OCI-M1 (cell line): ENCODE results near the gene UBN1.
"Not testable (repeated sequence)": the region's sequence is repeated elsewhere in the genome, so short reads cannot be mapped to it uniquely, and the experiment has no call there.

Source experiments
- DNase-seq: peaks from one replicate; lab custom pipeline; 2025; lab: John Stamatoyannopoulos, UW

UBN1 gene

GRCh38 chr16:4909825-4910224 lies 62.5 kb downstream of the UBN1 start:
- DNase-seq = no peak

GRCh38 chr16:4910828-4911227 lies 63.5 kb downstream of the UBN1 start:
- no peak for DNase-seq

- no peak for DNase-seq
These were observed 64.7 kb downstream of the UBN1 start for GRCh38 chr16:4911970-4912386.

- no peak for DNase-seq
These were observed 66.0 kb downstream of the UBN1 start for GRCh38 chr16:4913130-4913773.

GRCh38 chr16:4913774-4914525 lies 66.7 kb downstream of the UBN1 start:
- DNase-seq = no peak

GRCh38 chr16:4914528-4915225 lies 67.4 kb downstream of the UBN1 start:
- no peak for DNase-seq

GRCh38 chr16:4915226-4915761 lies 68.0 kb downstream of the UBN1 start:
- DNase-seq = no peak

GRCh38 chr16:4917117-4917516 lies 69.8 kb downstream of the UBN1 start:
- DNase-seq = no peak

- DNase-seq = no peak
These were observed 71.5 kb downstream of the UBN1 start for GRCh38 chr16:4918781-4919251.

GRCh38 chr16:4920826-4921225 lies 73.5 kb downstream of the UBN1 start:
- no peak for DNase-seq

- no peak for DNase-seq
These were observed 75.6 kb downstream of the UBN1 start for GRCh38 chr16:4922721-4923342.

GRCh38 chr16:4923853-4924252 lies 76.6 kb downstream of the UBN1 start:
- no peak for DNase-seq

GRCh38 chr16:4924593-4925292 lies 77.5 kb downstream of the UBN1 start:
- no peak for DNase-seq

- DNase-seq = no peak
These were observed 78.0 kb downstream of the UBN1 start for GRCh38 chr16:4925293-4925607.

- DNase-seq = no peak
These were observed 78.5 kb downstream of the UBN1 start for GRCh38 chr16:4925791-4926190.

GRCh38 chr16:4926928-4927327 lies 79.6 kb downstream of the UBN1 start:
- no peak for DNase-seq

GRCh38 chr16:4927661-4928060 lies 80.4 kb downstream of the UBN1 start:
- no peak for DNase-seq

GRCh38 chr16:4928227-4928626 lies 80.9 kb downstream of the UBN1 start:
- no peak for DNase-seq

- not testable (repeated sequence) for DNase-seq
These were observed 82.3 kb downstream of the UBN1 start for GRCh38 chr16:4929619-4930018.

- DNase-seq = no peak
These were observed 84.1 kb downstream of the UBN1 start for GRCh38 chr16:4931381-4931780.
